ENCODE measurements around the gene DBH. TPM values are rescaled to one million over a fixed set of nuclear protein-coding genes. Genes with fewer than 3 reads are reported as not detected.

DBH gene
- total and polyA plus RNA-seq, 5 donors: 0.05 to 0.14 (median 0.09) TPM; not detected in 2

DNA sequence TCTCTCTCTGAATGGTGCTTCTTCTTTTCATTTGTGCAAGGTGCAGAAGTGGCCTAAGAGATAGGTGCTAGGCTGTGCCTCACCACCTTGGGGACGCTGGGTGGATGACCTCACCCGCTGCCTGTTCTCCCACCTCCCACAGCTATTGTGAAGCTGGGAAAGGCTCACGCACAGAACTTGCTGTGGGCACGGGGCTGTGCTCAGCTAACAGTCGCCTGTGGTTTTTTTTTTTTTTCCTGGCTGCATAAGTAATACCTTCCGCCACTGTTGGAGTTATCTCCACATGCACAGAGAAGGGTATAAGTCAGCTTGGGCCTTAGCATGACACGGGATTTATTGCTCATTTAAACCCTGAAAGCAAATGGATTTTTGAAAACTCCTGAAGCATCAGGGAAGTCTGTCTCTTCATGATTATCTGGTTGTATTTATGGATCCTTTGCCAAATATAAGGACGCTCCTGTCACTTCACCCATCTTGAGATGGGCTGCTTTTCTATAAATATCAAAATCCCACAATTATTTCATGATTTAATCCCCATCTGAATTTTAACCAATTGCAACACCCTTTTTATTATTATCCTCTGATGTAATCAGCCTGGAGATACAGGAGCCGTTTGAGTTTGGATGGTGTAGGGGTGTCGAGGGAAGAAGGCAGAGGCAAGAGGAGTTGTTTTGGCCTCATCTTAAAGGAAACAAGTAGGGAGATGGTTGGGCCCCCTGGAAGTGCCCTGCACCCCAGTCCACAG is 9.0 kb downstream of the DBH start:
- no peak for ATAC-seq
- H3K4me1 ChIP-seq (ENCODE audit: control insufficient read depth, insufficient read depth, low read length): no peaks in the 10 kb centered on the region
- no peaks in the 10 kb centered on the region for H3K27me3 ChIP-seq (ENCODE audit: control insufficient read depth, insufficient read depth)
- DNase-seq: no peak
- no peaks in the 10 kb centered on the region for H3K9me3 ChIP-seq (ENCODE audit: control insufficient read depth, low read length)
- H3K27ac ChIP-seq (ENCODE audit: low read length): no peak overlapping the region
- H3K4me3 ChIP-seq (ENCODE audit: low read length): no peak overlapping the region
- 52% methylated on average over 10 of the region's 10 CpGs for WGBS
- intact Hi-C loops (cut with DNase I): no loop called here

- Histone ChIP-seq H3K4me3 (ENCODE audit: low read length) (no peak overlapping the region), H3K27ac (ENCODE audit: low read length) (no peak overlapping the region), H3K27me3 (ENCODE audit: control insufficient read depth, insufficient read depth) (no peaks in the 10 kb centered on the region), H3K9me3 (ENCODE audit: control insufficient read depth, low read length) (no peaks in the 10 kb centered on the region), H3K4me1 (ENCODE audit: control insufficient read depth, insufficient read depth, low read length) (no peaks in the 10 kb centered on the region)
- intact Hi-C loops (cut with DNase I): no loop called here
- ATAC-seq (no peak), DNase-seq (no peak)
- 85% methylated on average over 7 of the region's 7 CpGs for WGBS
Measured at GRCh38 chr9:133647148-133647547, 11.0 kb downstream of the DBH start.

GRCh38 chr9:133647765-133648469 is 11.8 kb downstream of the DBH start:
- 86% methylated on average over 25 of the region's 25 CpGs for WGBS
- Histone ChIP-seq H3K4me3 (ENCODE audit: low read length) (no peak overlapping the region), H3K9me3 (ENCODE audit: control insufficient read depth, low read length) (no peaks in the 10 kb centered on the region), H3K27ac (ENCODE audit: low read length) (no peak overlapping the region), H3K27me3 (ENCODE audit: control insufficient read depth, insufficient read depth) (no peaks in the 10 kb centered on the region), H3K4me1 (ENCODE audit: control insufficient read depth, insufficient read depth, low read length) (no peaks in the 10 kb centered on the region)
- intact Hi-C loops (cut with DNase I): no loop called here
- no peak for DNase-seq
- ATAC-seq: no peak

GRCh38 chr9:133649194-133649593 is 13.0 kb downstream of the DBH start:
- WGBS: 83% methylated on average over 7 of the region's 7 CpGs
- Histone ChIP-seq H3K9me3 (ENCODE audit: control insufficient read depth, low read length) (no peaks in the 10 kb centered on the region), H3K27me3 (ENCODE audit: control insufficient read depth, insufficient read depth) (no peaks in the 10 kb centered on the region), H3K4me1 (ENCODE audit: control insufficient read depth, insufficient read depth, low read length) (no peaks in the 10 kb centered on the region), H3K27ac (ENCODE audit: low read length) (no peak overlapping the region), H3K4me3 (ENCODE audit: low read length) (no peak overlapping the region)
- ATAC-seq (no peak), DNase-seq (no peak)
- intact Hi-C loops (cut with DNase I): no loop called here

DNA sequence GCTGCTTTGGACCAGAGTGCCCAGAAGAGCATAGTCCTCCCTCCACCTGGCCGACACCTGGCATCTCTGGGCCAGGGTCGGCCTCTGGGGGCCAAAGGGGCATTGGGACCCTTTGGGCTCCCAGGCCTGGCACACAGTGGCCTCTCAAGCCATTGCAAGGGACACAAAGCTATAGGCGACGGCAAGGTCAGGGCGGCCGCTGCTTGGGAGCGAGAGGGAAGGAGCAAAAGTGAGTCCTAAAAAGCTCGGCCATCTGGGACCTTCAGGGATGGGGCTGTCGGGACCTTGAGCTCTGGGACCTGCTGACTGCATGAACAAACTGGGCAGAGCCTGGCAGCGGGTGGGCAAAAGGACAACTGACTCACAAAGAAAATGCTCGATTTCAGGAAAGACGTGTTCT is 13.9 kb downstream of the DBH start:
- H3K9me3 ChIP-seq (ENCODE audit: control insufficient read depth, low read length): no peaks in the 10 kb centered on the region
- no peaks in the 10 kb centered on the region for H3K4me1 ChIP-seq (ENCODE audit: control insufficient read depth, insufficient read depth, low read length)
- WGBS: 92% methylated on average over 12 of the region's 12 CpGs
- intact Hi-C loops (cut with DNase I): no loop called here
- H3K4me3 ChIP-seq (ENCODE audit: low read length): no peak overlapping the region
- ATAC-seq (no peak), DNase-seq (no peak)
- no peaks in the 10 kb centered on the region for H3K27me3 ChIP-seq (ENCODE audit: control insufficient read depth, insufficient read depth)
- no peak overlapping the region for H3K27ac ChIP-seq (ENCODE audit: low read length)

DNA sequence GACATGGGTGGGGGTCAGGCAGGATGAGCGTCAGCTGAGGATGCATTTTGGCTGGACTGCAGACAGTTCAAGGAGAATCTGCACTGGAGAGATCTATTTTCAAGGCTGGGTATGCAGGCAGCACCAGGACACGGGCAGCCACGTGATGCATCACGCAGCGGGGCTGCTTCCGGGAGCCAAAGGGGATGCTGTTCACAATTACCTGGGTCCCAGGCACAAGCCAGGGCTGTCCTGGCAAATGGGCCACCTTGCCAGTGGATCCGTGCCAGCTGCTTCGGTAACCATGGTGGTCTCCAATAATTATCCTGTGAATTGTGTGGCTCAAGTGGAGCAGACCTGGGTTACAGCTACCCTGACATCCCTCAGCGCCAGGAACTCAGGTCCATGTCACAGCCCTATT is 17.5 kb downstream of the DBH start:
- Histone ChIP-seq H3K4me1 (ENCODE audit: control insufficient read depth, insufficient read depth, low read length) (peaks cover 3% of the 10 kb centered on the region), H3K9me3 (ENCODE audit: control insufficient read depth, low read length) (no peaks in the 10 kb centered on the region), H3K4me3 (ENCODE audit: low read length) (no peak overlapping the region), H3K27me3 (ENCODE audit: control insufficient read depth, insufficient read depth) (no peaks in the 10 kb centered on the region), H3K27ac (ENCODE audit: low read length) (no peak overlapping the region)
- 81% methylated on average over 9 of the region's 9 CpGs for WGBS
- intact Hi-C loops (cut with DNase I): no loop called here
- ATAC-seq: no peak
- DNase-seq: peak in 1 of 3 donors; percentile 40

- H3K4me3 ChIP-seq (ENCODE audit: low read length): no peak overlapping the region
- ATAC-seq: no peak
- DNase-seq: peak in 1 of 3 donors; percentile 41
- H3K27ac ChIP-seq (ENCODE audit: low read length): no peak overlapping the region
- H3K27me3 ChIP-seq (ENCODE audit: control insufficient read depth, insufficient read depth): no peaks in the 10 kb centered on the region
- intact Hi-C loops (cut with DNase I): no loop called here
- H3K4me1 ChIP-seq (ENCODE audit: control insufficient read depth, insufficient read depth, low read length): peaks cover 3% of the 10 kb centered on the region
- no peaks in the 10 kb centered on the region for H3K9me3 ChIP-seq (ENCODE audit: control insufficient read depth, low read length)
- 72% methylated on average over 38 of the region's 38 CpGs for WGBS
Measured at GRCh38 chr9:133654736-133655657, 18.8 kb downstream of the DBH start.

DNA sequence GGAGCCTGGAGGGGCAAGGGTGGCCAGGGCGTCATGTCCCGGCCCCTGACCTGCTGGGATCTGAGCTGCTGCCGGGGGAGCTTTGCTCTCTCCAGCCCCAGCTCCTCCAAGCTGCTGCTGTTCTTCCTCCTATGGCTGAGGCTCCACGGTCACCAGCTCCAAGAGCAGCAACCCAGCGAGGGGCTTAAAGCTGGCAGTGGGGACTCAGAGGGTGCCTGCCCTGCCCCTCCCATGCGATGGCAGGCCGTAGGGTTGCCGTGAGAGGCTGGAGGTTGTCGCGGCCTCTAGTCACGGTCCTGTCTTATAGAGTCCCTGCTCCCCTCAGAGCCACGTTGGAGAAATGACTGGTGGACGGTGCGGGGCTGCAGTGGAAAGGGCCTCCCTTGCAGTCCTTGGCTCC is 19.5 kb downstream of the DBH start:
- Histone ChIP-seq H3K27ac (ENCODE audit: low read length) (no peak overlapping the region), H3K4me1 (ENCODE audit: control insufficient read depth, insufficient read depth, low read length) (peaks cover 3% of the 10 kb centered on the region), H3K4me3 (ENCODE audit: low read length) (no peak overlapping the region), H3K27me3 (ENCODE audit: control insufficient read depth, insufficient read depth) (no peaks in the 10 kb centered on the region), H3K9me3 (ENCODE audit: control insufficient read depth, low read length) (no peaks in the 10 kb centered on the region)
- 69% methylated on average over 14 of the region's 14 CpGs for WGBS
- intact Hi-C loops (cut with DNase I): no loop called here
- DNase-seq: peak in 1 of 3 donors; percentile 16
- ATAC-seq: no peak

DNA sequence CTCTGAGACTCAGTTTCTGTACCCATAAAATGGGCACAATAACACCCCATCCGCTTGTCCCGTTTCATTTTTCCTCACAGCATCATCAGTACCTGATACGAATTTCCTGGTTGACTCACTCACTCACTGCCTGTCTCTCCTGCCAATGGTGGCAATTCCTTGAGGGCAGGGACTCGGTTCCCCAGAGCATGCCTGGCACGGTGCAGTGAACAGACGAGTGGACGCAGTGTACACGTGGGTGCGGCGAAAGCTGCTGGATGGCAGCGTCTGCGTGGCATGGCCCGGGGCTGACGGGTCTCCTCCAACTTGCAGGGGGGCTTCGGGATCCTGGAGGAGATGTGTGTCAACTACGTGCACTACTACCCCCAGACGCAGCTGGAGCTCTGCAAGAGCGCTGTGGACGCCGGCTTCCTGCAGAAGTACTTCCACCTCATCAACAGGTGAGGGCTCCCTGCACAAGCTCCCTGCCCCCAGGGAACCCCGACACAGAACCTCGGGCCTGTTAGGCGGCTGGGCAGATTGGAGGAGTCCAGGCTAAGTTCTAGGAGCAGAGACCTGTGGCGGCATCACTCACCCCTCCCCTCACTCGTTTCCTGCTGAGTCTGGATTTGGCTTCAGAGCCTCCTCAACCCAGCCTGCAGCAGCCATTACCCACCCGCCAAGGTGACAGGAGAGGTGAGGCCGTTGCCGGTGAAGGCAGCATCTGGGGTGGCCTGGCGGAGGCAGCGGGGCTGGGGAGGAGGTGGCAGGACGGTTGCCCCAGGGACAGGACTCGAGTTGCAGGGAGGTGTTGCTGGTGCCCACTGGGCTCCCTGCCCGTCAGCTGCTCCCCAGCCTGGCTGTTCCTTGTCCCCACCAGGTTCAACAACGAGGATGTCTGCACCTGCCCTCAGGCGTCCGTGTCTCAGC is 20.3 kb downstream of the DBH start:
- intact Hi-C loops (cut with DNase I): no loop called here
- H3K9me3 ChIP-seq (ENCODE audit: control insufficient read depth, low read length): no peaks in the 10 kb centered on the region
- peaks cover 3% of the 10 kb centered on the region for H3K4me1 ChIP-seq (ENCODE audit: control insufficient read depth, insufficient read depth, low read length)
- DNase-seq: peak in 1 of 3 donors; percentile 35
- no peaks in the 10 kb centered on the region for H3K27me3 ChIP-seq (ENCODE audit: control insufficient read depth, insufficient read depth)
- 74% methylated on average over 36 of the region's 36 CpGs for WGBS
- no peak overlapping the region for H3K27ac ChIP-seq (ENCODE audit: low read length)
- no peak for ATAC-seq
- no peak overlapping the region for H3K4me3 ChIP-seq (ENCODE audit: low read length)

DNA sequence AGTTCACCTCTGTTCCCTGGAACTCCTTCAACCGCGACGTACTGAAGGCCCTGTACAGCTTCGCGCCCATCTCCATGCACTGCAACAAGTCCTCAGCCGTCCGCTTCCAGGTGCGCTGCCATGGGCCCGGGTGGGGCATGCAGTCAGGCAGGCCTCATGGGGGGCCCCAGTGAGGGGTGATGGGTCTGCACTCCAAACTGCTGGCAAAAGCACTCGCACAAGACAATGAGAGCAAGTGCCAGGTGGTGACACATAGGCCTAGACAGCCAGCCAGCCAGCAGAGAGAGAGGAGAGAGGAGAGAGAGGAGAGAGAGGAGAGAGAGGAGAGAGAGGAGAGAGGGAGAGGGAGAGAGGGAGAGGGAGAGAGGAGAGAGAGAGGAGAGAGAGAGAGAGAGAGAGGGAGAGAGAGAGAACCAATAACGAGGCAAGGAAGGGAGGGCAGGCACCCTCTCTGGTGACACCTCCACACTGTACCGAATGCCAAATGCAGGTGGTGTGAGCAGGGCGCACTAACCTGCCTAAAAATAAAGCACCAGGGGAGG is 21.0 kb downstream of the DBH start:
- H3K27ac ChIP-seq (ENCODE audit: low read length): no peak overlapping the region
- H3K4me3 ChIP-seq (ENCODE audit: low read length): no peak overlapping the region
- H3K4me1 ChIP-seq (ENCODE audit: control insufficient read depth, insufficient read depth, low read length): peaks cover 3% of the 10 kb centered on the region
- 75% methylated on average over 13 of the region's 13 CpGs for WGBS
- intact Hi-C loops (cut with DNase I): no loop called here
- H3K9me3 ChIP-seq (ENCODE audit: control insufficient read depth, low read length): no peaks in the 10 kb centered on the region
- no peaks in the 10 kb centered on the region for H3K27me3 ChIP-seq (ENCODE audit: control insufficient read depth, insufficient read depth)
- peak in 2 of 3 donors; percentile 65 to 68 for DNase-seq
- ATAC-seq: peak; percentile 3 to 6
